ENCODE measurements around the gene NIPAL4. TPM values are rescaled to one million over a fixed set of nuclear protein-coding genes. Genes with fewer than 3 reads are reported as not detected.

NIPAL4 gene
- total RNA-seq, 1 donor from 2014 or later = 0.49 TPM

- Mint-ChIP-seq H3K4me1 (peaks cover 27% of the 10 kb centered on the region), H3K4me3 (no peak overlapping the region), H3K27ac (no peak overlapping the region), H3K9me3 (no peaks in the 10 kb centered on the region), H3K36me3 (peaks cover 18% of the 10 kb centered on the region), H3K27me3 (ENCODE audit: low read depth) (no peaks in the 10 kb centered on the region)
- TF ChIP-seq, protein P1, sequence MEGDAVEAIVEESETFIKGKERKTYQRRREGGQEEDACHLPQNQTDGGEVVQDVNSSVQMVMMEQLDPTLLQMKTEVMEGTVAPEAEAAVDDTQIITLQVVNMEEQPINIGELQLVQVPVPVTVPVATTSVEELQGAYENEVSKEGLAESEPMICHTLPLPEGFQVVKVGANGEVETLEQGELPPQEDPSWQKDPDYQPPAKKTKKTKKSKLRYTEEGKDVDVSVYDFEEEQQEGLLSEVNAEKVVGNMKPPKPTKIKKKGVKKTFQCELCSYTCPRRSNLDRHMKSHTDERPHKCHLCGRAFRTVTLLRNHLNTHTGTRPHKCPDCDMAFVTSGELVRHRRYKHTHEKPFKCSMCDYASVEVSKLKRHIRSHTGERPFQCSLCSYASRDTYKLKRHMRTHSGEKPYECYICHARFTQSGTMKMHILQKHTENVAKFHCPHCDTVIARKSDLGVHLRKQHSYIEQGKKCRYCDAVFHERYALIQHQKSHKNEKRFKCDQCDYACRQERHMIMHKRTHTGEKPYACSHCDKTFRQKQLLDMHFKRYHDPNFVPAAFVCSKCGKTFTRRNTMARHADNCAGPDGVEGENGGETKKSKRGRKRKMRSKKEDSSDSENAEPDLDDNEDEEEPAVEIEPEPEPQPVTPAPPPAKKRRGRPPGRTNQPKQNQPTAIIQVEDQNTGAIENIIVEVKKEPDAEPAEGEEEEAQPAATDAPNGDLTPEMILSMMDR (IDR thresholded peaks at IDR 0.05; ENCODE audit: unreplicated experiment) = no peak
- DNase-seq (ENCODE audit: low spot score in 2 of 2, unreplicated experiment in 2 of 2) = no peak
Measured at GRCh38 chr5:157511651-157512644, 51.9 kb downstream of the NIPAL4 start.

GRCh38 chr5:157513182-157513581 lies 53.2 kb downstream of the NIPAL4 start:
- no peaks in the 10 kb centered on the region for H3K27me3 Mint-ChIP-seq (ENCODE audit: low read depth)

DNA sequence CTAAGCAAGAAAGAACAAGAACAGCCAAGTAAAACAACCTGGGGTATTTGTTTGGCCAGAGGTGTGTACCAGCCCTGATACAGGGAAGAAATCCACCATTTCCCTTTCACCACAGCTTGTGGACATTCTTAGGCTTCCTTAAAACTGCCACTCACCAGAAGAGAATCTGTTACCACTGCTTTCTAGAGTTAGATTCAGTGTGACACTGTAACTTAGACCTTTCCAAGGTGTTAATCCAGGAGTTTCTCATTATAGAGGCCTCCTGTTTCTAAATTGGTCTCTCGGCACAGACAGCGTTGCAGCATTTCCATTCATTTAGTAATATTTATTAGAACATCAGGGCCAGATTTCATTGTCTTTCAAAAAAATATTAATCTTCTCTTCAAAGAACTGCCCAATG lies 55.0 kb downstream of the NIPAL4 start:
- Mint-ChIP-seq H3K27ac (no peak overlapping the region), H3K36me3 (peaks cover 9% of the 10 kb centered on the region), H3K4me1 (peaks cover 35% of the 10 kb centered on the region), H3K27me3 (ENCODE audit: low read depth) (no peaks in the 10 kb centered on the region), H3K4me3 (no peak overlapping the region), H3K9me3 (no peaks in the 10 kb centered on the region)
- TF ChIP-seq, protein P1 (IDR thresholded peaks at IDR 0.05; ENCODE audit: unreplicated experiment) = no peak
- DNase-seq (ENCODE audit: low spot score in 2 of 2, unreplicated experiment in 2 of 2) = no peak

More at GRCh38 chr5:157513182-157513581, 53.2 kb downstream of the NIPAL4 start:
- no peak overlapping the region for H3K27ac Mint-ChIP-seq
- peaks cover 30% of the 10 kb centered on the region for H3K4me1 Mint-ChIP-seq
- no peaks in the 10 kb centered on the region for H3K9me3 Mint-ChIP-seq
- TF ChIP-seq, protein P1 (IDR thresholded peaks at IDR 0.05; ENCODE audit: unreplicated experiment) = no peak
- peaks cover 18% of the 10 kb centered on the region for H3K36me3 Mint-ChIP-seq
- H3K4me3 Mint-ChIP-seq = no peak overlapping the region
- DNase-seq (ENCODE audit: low spot score in 2 of 2, unreplicated experiment in 2 of 2) = no peak

DNA sequence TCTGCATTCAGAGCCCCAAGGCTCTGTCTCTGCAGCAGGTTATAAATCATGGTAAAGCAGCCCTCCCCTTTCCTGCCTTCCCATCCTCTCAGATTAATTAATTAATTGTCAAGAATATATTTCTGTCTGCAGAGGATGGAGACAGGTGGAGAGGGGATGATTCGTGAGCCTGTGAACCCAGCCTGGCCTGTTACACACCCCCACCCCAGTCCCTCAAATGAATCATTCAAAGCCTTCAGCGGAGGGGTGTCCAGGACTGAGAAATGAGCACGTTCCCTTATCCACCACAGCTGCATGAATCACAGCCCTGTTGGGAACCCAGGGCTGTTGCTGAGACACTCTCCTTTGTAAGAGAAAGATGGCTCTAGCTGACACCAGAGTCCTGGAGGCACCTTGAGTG lies 56.0 kb downstream of the NIPAL4 start:
- Mint-ChIP-seq H3K4me3 (no peak overlapping the region), H3K9me3 (no peaks in the 10 kb centered on the region), H3K27me3 (ENCODE audit: low read depth) (no peaks in the 10 kb centered on the region), H3K27ac (peak overlapping the region; percentile 41), H3K36me3 (peaks cover 6% of the 10 kb centered on the region), H3K4me1 (peaks cover 35% of the 10 kb centered on the region)
- DNase-seq (ENCODE audit: low spot score in 2 of 2, unreplicated experiment in 2 of 2) = no peak
- TF ChIP-seq, protein P1 (IDR thresholded peaks at IDR 0.05; ENCODE audit: unreplicated experiment) = no peak

GRCh38 chr5:157516626-157517325 lies 56.8 kb downstream of the NIPAL4 start:
- Mint-ChIP-seq H3K4me3 (no peak overlapping the region), H3K4me1 (peaks cover 35% of the 10 kb centered on the region), H3K27ac (peak overlapping the region; percentile 41), H3K9me3 (no peaks in the 10 kb centered on the region), H3K27me3 (ENCODE audit: low read depth) (no peaks in the 10 kb centered on the region), H3K36me3 (peaks cover 6% of the 10 kb centered on the region)
- DNase-seq (ENCODE audit: low spot score in 2 of 2, unreplicated experiment in 2 of 2) = no peak
- TF ChIP-seq, protein P1 (IDR thresholded peaks at IDR 0.05; ENCODE audit: unreplicated experiment) = no peak
